Naive thymus-derived CD4-positive, alpha-beta T cell (primary cell): ENCODE results near the gene HDAC4. TPM values are rescaled to one million over a fixed set of nuclear protein-coding genes. Genes with fewer than 3 reads are reported as not detected.

Experiments used
- ATAC-seq: fragments of 150-1000 bp; cut with Tn5 transposase; 2 replicates; pipeline ENCODE4 v1.10.0; 2021; ENCODE audit warnings: mild to moderate bottlenecking, moderate library complexity
- CTCF ChIA-PET: fragments of 350-600 bp; sonication (Branson Sonifier 250); formaldehyde crosslinking; loops from one replicate; lab custom pipeline; 2021; ENCODE audit warnings: antibody characterized with exemption; lab: Charles Lee
- POLR2A ChIA-PET: fragments of 350-600 bp; sonication (Branson Sonifier 250); formaldehyde crosslinking; loops from one replicate; lab custom pipeline; 2021; ENCODE audit warnings: antibody characterized with exemption, inconsistent platforms; lab: Charles Lee
- DNase-seq, 9 donors: peaks; one replicate each; pipeline versions ENCODE4 v3.0.0 to v3.0.0-alpha.2; 2020 to 2022; ENCODE audit warnings: mixed read lengths in 1 of 9
- H3K27ac ChIP-seq: one replicate; pipeline ENCODE4 v1.7.0; 2013; ENCODE audit warnings: mild to moderate bottlenecking, low read depth, low read length, moderate library complexity
- H3K27me3 ChIP-seq, 2 donors: one replicate each; pipeline ENCODE4 v1.7.0; 2013; ENCODE audit warnings: low read length in 2 of 2, mild to moderate bottlenecking in 2 of 2, moderate library complexity in 2 of 2; ENCODE audit not compliant: control insufficient read depth in 2 of 2, insufficient read depth in 2 of 2
- H3K36me3 ChIP-seq, 3 experiments: 1 replicate in 2 of 3; 2 replicates in 1 of 3; pipeline ENCODE4 v1.7.0; 2013; ENCODE audit warnings: low read length in 3 of 3, mild to moderate bottlenecking in 3 of 3, moderate library complexity in 1 of 3; ENCODE audit not compliant: insufficient read depth in 3 of 3, control insufficient read depth in 2 of 3
- H3K4me1 ChIP-seq, 2 donors: one replicate each; pipeline ENCODE4 v1.7.0; 2013; ENCODE audit warnings: low read length in 2 of 2, mild to moderate bottlenecking in 2 of 2, moderate library complexity in 1 of 2; ENCODE audit not compliant: control insufficient read depth in 2 of 2, insufficient read depth in 2 of 2
- H3K4me3 ChIP-seq: 2 replicates; pipeline ENCODE4 v1.7.0; 2013; ENCODE audit warnings: mild to moderate bottlenecking, low read length
- H3K9me3 ChIP-seq, 3 experiments: 1 replicate in 2 of 3; 2 replicates in 1 of 3; pipeline ENCODE4 v1.7.0; 2013; ENCODE audit warnings: low read length in 3 of 3; ENCODE audit not compliant: control insufficient read depth in 2 of 3
- H3K27ac Mint-ChIP-seq, 9 donors: one replicate each; pipeline ENCODE4 v1.8.0; 2020 to 2022; ENCODE audit warnings: mixed read lengths in 9 of 9, mild to moderate bottlenecking in 8 of 9, moderate library complexity in 5 of 9, inconsistent platforms in 2 of 9
- H3K27me3 Mint-ChIP-seq, 5 donors: one replicate each; pipeline ENCODE4 v1.8.0; 2021 to 2022; ENCODE audit warnings: mixed read lengths in 5 of 5, mild to moderate bottlenecking in 1 of 5
- H3K36me3 Mint-ChIP-seq, 5 donors: one replicate each; pipeline ENCODE4 v1.8.0; 2020 to 2022; ENCODE audit warnings: mixed read lengths in 5 of 5, mild to moderate bottlenecking in 3 of 5, inconsistent platforms in 1 of 5
- H3K4me1 Mint-ChIP-seq, 7 donors: one replicate each; pipeline ENCODE4 v1.8.0; 2020 to 2022; ENCODE audit warnings: mixed read lengths in 7 of 7, mild to moderate bottlenecking in 3 of 7, inconsistent platforms in 1 of 7
- H3K4me3 Mint-ChIP-seq, 10 donors: one replicate each; pipeline ENCODE4 v1.8.0; 2020 to 2022; ENCODE audit warnings: mild to moderate bottlenecking in 10 of 10, mixed read lengths in 10 of 10, moderate library complexity in 6 of 10, inconsistent platforms in 2 of 10
- H3K9me3 Mint-ChIP-seq, 11 donors: one replicate each; pipeline ENCODE4 v1.8.0; 2020 to 2022; ENCODE audit warnings: mixed read lengths in 11 of 11, mild to moderate bottlenecking in 4 of 11, inconsistent platforms in 1 of 11, moderate library complexity in 1 of 11
- intact Hi-C, 2 donors: fragments of 100-400 bp; cut with micrococcal nuclease; formaldehyde crosslinking; loops; one replicate each; pipeline ENCODE4 v1.15.1; 2023
- polyA plus RNA-seq, 2 donors: library from polyadenylated mRNA; unstranded; fragments of 300-500 nt; fragmentation: Illumina TruSeq; gene quantifications; one replicate each; pipeline ENCODE4 v1.2.3, GENCODE V29; 2021
- total RNA-seq, 6 experiments: library from RNA in 5 of 6; stranded (reverse) in 5 of 6; gene quantifications; 1 replicate in 5 of 6; 2 replicates in 1 of 6; pipeline ENCODE4 v1.2.3 and lab custom pipeline; 2021 to 2026

The HDAC4 gene
- total and polyA plus RNA-seq, 7 experiments from 2014 or later: 7.4 to 101 (median 55.3) TPM

DNA sequence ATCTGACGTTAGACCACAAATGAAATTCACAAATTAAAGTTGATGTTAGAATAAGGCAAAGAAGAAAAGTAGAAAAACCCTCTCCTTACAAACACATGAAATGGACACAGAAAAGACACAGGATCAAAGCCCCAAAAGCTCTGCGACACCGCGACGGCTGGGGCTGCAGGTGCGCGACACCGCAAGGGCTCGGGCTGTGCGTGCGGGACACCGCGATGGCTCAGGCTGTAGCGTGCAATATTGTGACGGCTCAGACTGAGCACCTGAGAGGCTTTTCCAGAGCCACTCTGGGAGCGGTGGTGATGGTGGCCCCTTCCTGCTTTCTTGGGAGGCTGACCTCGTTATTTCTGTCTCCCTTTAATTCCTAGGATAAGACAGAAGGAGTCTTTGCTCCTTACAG, 296.0 kb downstream of the HDAC4 start:
- Histone ChIP-seq H3K4me1 (no peaks in the 10 kb centered on the region), H3K27ac (no peak overlapping the region), H3K36me3 (peaks cover 0 to 96% (median 27%) of the 10 kb centered on the region in 3 experiments), H3K9me3 (no peaks in the 10 kb centered on the region), H3K27me3 (no peaks in the 10 kb centered on the region), H3K4me3 (no peak overlapping the region)
- ChIA-PET CTCF (no interaction called here), POLR2A (no interaction called here)
- peak overlapping the region in 1 of 10 donors; percentile 28 for H3K4me3 Mint-ChIP-seq
- no peaks in the 10 kb centered on the region for H3K9me3 Mint-ChIP-seq
- DNase-seq: no peak
- H3K36me3 Mint-ChIP-seq: peaks cover 3 to 25% (median 5%) of the 10 kb centered on the region in 5 donors
- H3K27ac Mint-ChIP-seq: peak overlapping the region in 1 of 9 donors; percentile 15
- no peaks in the 10 kb centered on the region for H3K27me3 Mint-ChIP-seq
- ATAC-seq: no peak
- intact Hi-C loops: no loop called here
- no peaks in the 10 kb centered on the region for H3K4me1 Mint-ChIP-seq

DNA sequence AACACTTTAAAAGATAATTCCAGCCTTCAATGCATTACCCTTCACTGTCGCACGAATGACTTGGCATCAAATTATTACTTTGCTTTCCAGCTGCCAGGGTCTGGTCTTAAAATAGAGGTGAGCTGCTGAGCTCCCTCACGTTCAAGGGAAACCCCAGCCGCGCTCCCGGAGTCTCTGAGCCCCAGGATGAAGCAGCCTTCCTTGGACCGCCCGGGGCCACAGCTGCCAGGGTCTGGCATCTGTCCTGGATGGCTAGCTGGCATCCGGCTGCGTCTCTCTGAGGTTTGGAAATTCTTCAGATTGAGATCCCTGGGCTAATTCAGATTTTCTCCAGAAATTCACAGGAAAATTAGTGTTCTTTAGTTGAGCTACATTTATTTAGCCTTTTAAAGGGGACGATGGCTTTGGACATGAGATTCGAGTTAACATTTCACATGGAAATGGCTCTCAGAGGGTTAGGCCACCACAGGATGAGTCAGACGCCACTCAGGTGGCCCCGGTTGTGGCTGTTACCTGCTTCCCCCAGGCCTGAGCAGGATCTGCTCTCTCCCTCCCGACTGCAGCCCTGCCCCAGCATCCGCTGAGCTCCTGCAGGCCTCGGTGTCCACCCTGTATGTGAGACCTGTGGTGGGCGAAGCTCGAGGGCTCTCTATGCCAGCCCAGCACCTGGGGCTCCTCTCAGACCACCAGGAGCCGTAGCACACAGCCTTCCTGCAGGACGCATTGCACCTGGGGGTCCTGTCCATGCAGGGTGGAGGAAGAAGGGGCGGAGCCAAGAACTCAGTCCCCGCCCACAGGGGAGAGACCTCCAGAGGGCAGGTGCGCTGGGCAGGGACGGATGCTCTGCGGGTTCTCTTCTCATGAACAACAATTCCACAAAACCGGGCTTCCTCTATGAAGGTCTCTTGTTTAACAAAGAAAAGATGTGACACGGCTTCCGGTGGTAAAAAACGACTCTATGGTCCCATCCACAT, 297.4 kb downstream of the HDAC4 start:
- no peak for DNase-seq
- no peak for ATAC-seq
- intact Hi-C loops: no loop called here
- Histone ChIP-seq H3K36me3 (peaks cover 0 to 96% (median 23%) of the 10 kb centered on the region in 3 experiments), H3K27me3 (no peaks in the 10 kb centered on the region), H3K4me1 (no peaks in the 10 kb centered on the region), H3K27ac (no peak overlapping the region), H3K4me3 (no peak overlapping the region), H3K9me3 (no peaks in the 10 kb centered on the region)
- POLR2A ChIA-PET: no interaction called here
- Mint-ChIP-seq H3K36me3 (peaks cover 0 to 29% (median 5%) of the 10 kb centered on the region in 5 donors), H3K4me3 (no peak overlapping the region), H3K4me1 (peaks cover 0 to 3% (median 0%) of the 10 kb centered on the region in 7 donors), H3K27ac (no peak overlapping the region), H3K9me3 (no peaks in the 10 kb centered on the region), H3K27me3 (no peaks in the 10 kb centered on the region)
- CTCF ChIA-PET: interaction anchor here (0.6 kb wide), 1 partner anchor 295 kb away, joined by 4 read pairs; no protein-coding TSS in a partner anchor

DNA sequence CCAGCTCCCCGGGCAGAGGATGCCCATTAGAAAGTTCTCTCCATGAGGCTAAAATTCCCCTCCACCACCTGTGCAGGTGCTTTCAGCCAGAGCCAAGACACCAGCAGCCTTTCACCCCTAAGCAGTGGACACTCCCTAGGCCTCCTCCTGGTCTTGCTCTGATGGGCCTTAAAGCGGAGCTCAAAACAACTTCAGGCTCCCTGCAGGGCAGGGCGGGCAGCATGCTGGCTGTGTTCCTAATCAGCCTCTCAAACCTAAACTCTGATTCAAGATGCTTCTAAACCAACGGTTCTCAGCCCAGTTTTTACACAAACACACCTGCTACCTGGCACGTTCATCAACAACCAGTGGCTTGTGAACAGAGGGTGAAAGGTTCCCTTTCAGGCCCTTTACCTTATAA, 298.6 kb downstream of the HDAC4 start:
- ATAC-seq (no peak), DNase-seq (no peak)
- H3K4me1 Mint-ChIP-seq: peaks cover 0 to 6% (median 0%) of the 10 kb centered on the region in 7 donors
- Histone ChIP-seq H3K4me1 (no peaks in the 10 kb centered on the region), H3K4me3 (no peak overlapping the region), H3K9me3 (no peaks in the 10 kb centered on the region), H3K36me3 (peaks cover 0 to 95% (median 20%) of the 10 kb centered on the region in 3 experiments), H3K27me3 (no peaks in the 10 kb centered on the region), H3K27ac (no peak overlapping the region)
- H3K4me3 Mint-ChIP-seq: no peak overlapping the region
- H3K27me3 Mint-ChIP-seq: no peaks in the 10 kb centered on the region
- H3K9me3 Mint-ChIP-seq: no peaks in the 10 kb centered on the region
- H3K36me3 Mint-ChIP-seq: peaks cover 0 to 31% (median 5%) of the 10 kb centered on the region in 5 donors
- POLR2A ChIA-PET: no interaction called here
- H3K27ac Mint-ChIP-seq: no peak overlapping the region
- intact Hi-C loops: no loop called here
- CTCF ChIA-PET: no interaction called here

DNA sequence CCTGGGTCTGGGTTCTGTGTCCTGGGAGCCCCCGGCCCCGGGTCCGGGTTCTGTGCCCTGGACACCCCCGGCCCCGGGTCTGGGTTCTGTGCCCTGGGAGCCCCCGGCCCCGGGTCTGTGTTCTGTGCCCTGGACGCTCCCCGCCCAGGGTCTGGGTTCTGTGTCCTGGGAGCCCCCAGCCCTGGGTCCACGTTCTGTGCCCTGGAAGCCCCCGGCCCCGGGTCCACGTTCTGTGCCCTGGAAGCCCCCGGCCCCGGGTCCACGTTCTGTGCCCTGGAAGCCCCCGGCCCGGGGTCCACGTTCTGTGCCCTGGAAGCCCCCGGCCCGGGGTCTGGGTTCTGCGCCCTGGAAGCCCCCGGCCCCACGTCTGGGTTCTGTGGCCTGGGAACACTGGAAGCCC, 299.0 kb downstream of the HDAC4 start:
- no peak overlapping the region for H3K27ac ChIP-seq
- ChIA-PET CTCF (no interaction called here), POLR2A (no interaction called here)
- Mint-ChIP-seq H3K4me3 (no peak overlapping the region), H3K9me3 (no peaks in the 10 kb centered on the region), H3K36me3 (peaks cover 0 to 28% (median 5%) of the 10 kb centered on the region in 5 donors), H3K27me3 (no peaks in the 10 kb centered on the region), H3K4me1 (peaks cover 0 to 6% (median 0%) of the 10 kb centered on the region in 7 donors), H3K27ac (no peak overlapping the region)
- H3K4me1 ChIP-seq: no peaks in the 10 kb centered on the region
- peaks cover 0 to 95% (median 20%) of the 10 kb centered on the region in 3 experiments for H3K36me3 ChIP-seq
- H3K27me3 ChIP-seq: no peaks in the 10 kb centered on the region
- intact Hi-C loops: no loop called here
- ATAC-seq (no peak), DNase-seq (no peak)
- H3K4me3 ChIP-seq: no peak overlapping the region
- no peaks in the 10 kb centered on the region for H3K9me3 ChIP-seq

DNA sequence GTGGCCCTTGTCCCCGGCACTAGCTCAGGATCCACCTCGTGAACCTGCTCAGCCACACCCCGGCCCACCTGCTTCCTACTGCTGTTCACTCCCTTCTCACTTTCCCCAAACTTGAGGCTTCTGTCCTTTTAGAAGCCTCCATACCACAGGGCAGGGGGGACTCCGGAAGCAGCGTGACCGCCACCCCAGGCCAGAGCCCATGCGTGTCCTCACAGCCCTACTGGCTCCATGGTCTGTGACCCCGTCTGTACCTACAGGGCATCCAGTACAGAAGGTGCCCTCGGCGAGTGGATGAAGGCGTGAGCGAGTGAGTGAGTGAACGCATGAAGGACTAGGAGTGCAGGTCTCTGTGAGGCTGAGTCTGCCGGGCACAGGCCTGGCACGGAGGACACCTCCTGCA, 299.7 kb downstream of the HDAC4 start:
- Mint-ChIP-seq H3K36me3 (peaks cover 0 to 28% (median 6%) of the 10 kb centered on the region in 5 donors), H3K9me3 (no peaks in the 10 kb centered on the region), H3K4me1 (peaks cover 0 to 6% (median 0%) of the 10 kb centered on the region in 7 donors), H3K27me3 (no peaks in the 10 kb centered on the region), H3K27ac (no peak overlapping the region), H3K4me3 (no peak overlapping the region)
- Histone ChIP-seq H3K27me3 (no peaks in the 10 kb centered on the region), H3K4me1 (no peaks in the 10 kb centered on the region), H3K4me3 (no peak overlapping the region), H3K9me3 (no peaks in the 10 kb centered on the region), H3K27ac (no peak overlapping the region), H3K36me3 (peaks cover 0 to 90% (median 20%) of the 10 kb centered on the region in 3 experiments)
- no peak for ATAC-seq
- ChIA-PET POLR2A (no interaction called here), CTCF (no interaction called here)
- intact Hi-C loops: no loop called here
- no peak for DNase-seq

DNA sequence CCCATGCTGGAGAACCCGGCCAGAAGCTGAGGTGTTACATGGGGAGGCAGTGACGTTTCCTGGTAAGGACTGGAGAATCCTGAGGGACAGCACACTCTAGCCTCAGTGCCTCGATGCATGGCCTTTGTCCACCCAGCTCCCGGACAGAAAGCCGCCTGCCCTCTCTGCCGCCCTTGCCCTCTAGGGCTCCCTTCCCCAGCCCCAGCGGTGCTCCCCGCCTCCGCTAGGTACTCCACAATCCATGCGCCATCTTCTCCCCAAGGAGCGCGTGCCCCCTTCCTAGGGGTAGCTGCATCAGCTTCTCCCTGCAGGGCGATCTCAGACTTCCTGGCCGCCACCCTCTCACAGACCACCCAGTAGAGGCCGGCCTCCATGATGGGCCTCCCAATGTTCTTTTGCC, 301.3 kb downstream of the HDAC4 start:
- Mint-ChIP-seq H3K9me3 (no peaks in the 10 kb centered on the region), H3K27me3 (no peaks in the 10 kb centered on the region), H3K4me3 (no peak overlapping the region), H3K4me1 (peaks cover 0 to 6% (median 0%) of the 10 kb centered on the region in 7 donors), H3K27ac (no peak overlapping the region), H3K36me3 (peaks cover 0 to 30% (median 6%) of the 10 kb centered on the region in 5 donors)
- Histone ChIP-seq H3K4me1 (no peaks in the 10 kb centered on the region), H3K4me3 (no peak overlapping the region), H3K27ac (no peak overlapping the region), H3K9me3 (no peaks in the 10 kb centered on the region), H3K36me3 (peaks cover 0 to 90% (median 16%) of the 10 kb centered on the region in 3 experiments), H3K27me3 (no peaks in the 10 kb centered on the region)
- DNase-seq (no peak), ATAC-seq (no peak)
- CTCF ChIA-PET: interaction anchor here (1.2 kb wide), 1 partner anchor 783 kb away, joined by 3 read pairs; no protein-coding TSS in a partner anchor
- POLR2A ChIA-PET: no interaction called here
- intact Hi-C loops: no loop called here
